Keratinocyte (primary cell): ENCODE results near the gene RHCE. TPM values are rescaled to one million over a fixed set of nuclear protein-coding genes. Genes with fewer than 3 reads are reported as not detected.

Experiments used
- DNase-seq: peaks from one replicate; pipeline ENCODE4 v3.0.0-alpha.2; 2011; ENCODE audit warnings: low read depth, missing footprints, low spot score
- FAIRE-seq: peaks from 2 replicates; lab custom pipeline; 2011; peaks lifted over from hg19 to GRCh38; lab: Jason Lieb, UNC
- H2AFZ ChIP-seq: 2 replicates; pipeline ENCODE4 v1.6.0; 2012; ENCODE audit warnings: low read length, control low read depth, inconsistent platforms; ENCODE audit not compliant: control insufficient read depth
- H3K27ac ChIP-seq: 2 replicates; pipeline ENCODE4 v1.5.1; 2011; ENCODE audit warnings: low read length; ENCODE audit not compliant: control insufficient read depth, insufficient read depth
- H3K27me3 ChIP-seq: 3 replicates; pipeline ENCODE4 v1.6.0; 2011; ENCODE audit warnings: low read length; ENCODE audit not compliant: control insufficient read depth, insufficient read depth; ENCODE audit errors: extremely low read depth
- H3K36me3 ChIP-seq, 2 experiments: 2 replicates in 1 of 2; 3 replicates in 1 of 2; pipeline ENCODE4 v1.5.1; 2011; ENCODE audit warnings: low read length in 2 of 2, mild to moderate bottlenecking in 1 of 2; ENCODE audit not compliant: control insufficient read depth in 2 of 2, insufficient read depth in 2 of 2; ENCODE audit errors: extremely low read depth in 1 of 2
- H3K4me1 ChIP-seq: 3 replicates; pipeline ENCODE4 v1.5.1; 2011; ENCODE audit warnings: low read length; ENCODE audit not compliant: control insufficient read depth, insufficient read depth; ENCODE audit errors: extremely low read depth
- H3K4me2 ChIP-seq: 3 replicates; pipeline ENCODE4 v1.6.0; 2011; ENCODE audit warnings: low read depth, low read length; ENCODE audit not compliant: control insufficient read depth, insufficient read depth; ENCODE audit errors: extremely low read depth
- H3K4me3 ChIP-seq, 3 experiments: fragments of 200-600 bp in 1 of 3; sonication (generic) in 1 of 3; 2 replicates in 2 of 3; 3 replicates in 1 of 3; pipeline ENCODE4 v1.5.1; 2011 to 2016; ENCODE audit warnings: low read length in 3 of 3, mild to moderate bottlenecking in 3 of 3, control low read depth in 2 of 3, inconsistent platforms in 1 of 3, low read depth in 1 of 3, mixed read lengths in 1 of 3, mixed run types in 1 of 3, moderate library complexity in 1 of 3; ENCODE audit not compliant: control insufficient read depth in 2 of 3, insufficient read depth in 2 of 3; ENCODE audit errors: extremely low read depth in 1 of 3
- H3K79me2 ChIP-seq: 2 replicates; pipeline ENCODE4 v1.6.0; 2012; ENCODE audit warnings: low read length; ENCODE audit not compliant: control insufficient read depth, insufficient read depth
- H3K9ac ChIP-seq: 3 replicates; pipeline ENCODE4 v1.6.0; 2011; ENCODE audit warnings: low read length; ENCODE audit not compliant: control insufficient read depth, insufficient read depth; ENCODE audit errors: extremely low read depth
- H3K9me1 ChIP-seq: 3 replicates; pipeline ENCODE4 v1.6.0; 2011; ENCODE audit warnings: low read length; ENCODE audit not compliant: control insufficient read depth, insufficient read depth; ENCODE audit errors: extremely low read depth
- H3K9me3 ChIP-seq: 2 replicates; pipeline ENCODE4 v1.5.1; 2012; ENCODE audit warnings: low read depth, low read length; ENCODE audit not compliant: control insufficient read depth
- H4K20me1 ChIP-seq: 3 replicates; pipeline ENCODE4 v1.6.0; 2011; ENCODE audit warnings: low read length; ENCODE audit not compliant: control insufficient read depth, insufficient read depth; ENCODE audit errors: extremely low read depth
- EZH2 ChIP-seq: IDR thresholded peaks from one replicate; pipeline ENCODE4 v1.6.1; 2012; ENCODE audit warnings: inconsistent platforms, mild to moderate bottlenecking, low read length, moderate library complexity
- dilution Hi-C: fragments of 300-500 bp; cut with MboI; formaldehyde crosslinking; loops from one replicate; pipeline ENCODE4 v1.7.0; 2020; ENCODE audit warnings: low sequenced_read_pairs; ENCODE audit not compliant: extremely low pct_ligation_motif_present
- polyA plus RNA-seq, 5 experiments: library from polyadenylated mRNA; depleted of rRNA in 3 of 5; stranded (reverse) in 3 of 5; stranded (forward) in 1 of 5; unstranded in 1 of 5; fragments of >200 nt; gene quantifications; 1 replicate in 1 of 5; 2 replicates in 3 of 5; 3 replicates in 1 of 5; pipeline versions ENCODE4 v1.2.1 to v1.2.3, GENCODE V29; 2011 to 2012; ENCODE audit warnings: missing spikeins in 2 of 5, low read depth in 1 of 5, low replicate concordance in 1 of 5
- TF ChIP-seq, protein P1 (sequence below), 3 experiments: IDR thresholded peaks in 1 of 3; conservative IDR thresholded peaks in 1 of 3; optimal IDR thresholded peaks in 1 of 3; 2 replicates in 2 of 3; 3 replicates in 1 of 3; pipeline versions ENCODE3 to v1.5.1; 2011; ENCODE audit warnings: low read length in 3 of 3, mild to moderate bottlenecking in 3 of 3, moderate library complexity in 2 of 3, control low read depth in 1 of 3, inconsistent platforms in 1 of 3; ENCODE audit not compliant: insufficient read depth in 2 of 3; ENCODE audit errors: extremely low read depth in 1 of 3

Gene RHCE
- polyA plus RNA-seq, 1 donor (not counting 4 experiments of a cell fraction or from before 2014, with no cell fraction given) = 0.20 TPM

DNA sequence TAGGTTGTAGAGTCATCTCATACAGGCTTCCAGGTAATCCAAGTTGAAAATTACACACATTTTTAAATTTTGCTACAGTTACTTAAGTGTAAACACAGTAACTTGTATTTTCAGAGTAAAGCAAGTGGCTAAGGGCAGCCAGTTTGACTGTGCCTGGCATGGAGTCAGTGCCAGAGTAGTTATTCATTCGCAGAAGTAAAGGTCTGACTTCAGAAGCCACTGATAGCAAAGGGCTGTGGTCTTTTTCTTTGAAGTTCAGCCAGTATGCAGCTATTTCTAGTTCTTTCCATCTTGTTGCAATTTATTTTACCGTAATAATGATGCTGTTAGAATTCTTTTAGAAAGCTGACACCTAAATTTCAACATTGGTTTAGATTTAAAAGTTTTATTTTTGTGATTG, 73.1 kb downstream of the RHCE start:
- Histone ChIP-seq H3K4me2 (no peak overlapping the region), H2AFZ (no peak overlapping the region), H3K4me1 (peaks cover 17% of the 10 kb centered on the region), H3K79me2 (peaks cover 10% of the 10 kb centered on the region), H3K4me3 (no peak overlapping the region), H3K9me3 (no peaks in the 10 kb centered on the region), H3K27ac (no peak overlapping the region), H3K9ac (no peak overlapping the region), H3K27me3 (no peaks in the 10 kb centered on the region), H4K20me1 (peaks cover 3% of the 10 kb centered on the region), H3K36me3 (peaks cover 0 to 7% of the 10 kb centered on the region in 2 experiments), H3K9me1 (peaks cover 2% of the 10 kb centered on the region)
- DNase-seq = no peak
- FAIRE-seq = no peak
- no peak for TF ChIP-seq EZH2
- TF ChIP-seq, protein P1, sequence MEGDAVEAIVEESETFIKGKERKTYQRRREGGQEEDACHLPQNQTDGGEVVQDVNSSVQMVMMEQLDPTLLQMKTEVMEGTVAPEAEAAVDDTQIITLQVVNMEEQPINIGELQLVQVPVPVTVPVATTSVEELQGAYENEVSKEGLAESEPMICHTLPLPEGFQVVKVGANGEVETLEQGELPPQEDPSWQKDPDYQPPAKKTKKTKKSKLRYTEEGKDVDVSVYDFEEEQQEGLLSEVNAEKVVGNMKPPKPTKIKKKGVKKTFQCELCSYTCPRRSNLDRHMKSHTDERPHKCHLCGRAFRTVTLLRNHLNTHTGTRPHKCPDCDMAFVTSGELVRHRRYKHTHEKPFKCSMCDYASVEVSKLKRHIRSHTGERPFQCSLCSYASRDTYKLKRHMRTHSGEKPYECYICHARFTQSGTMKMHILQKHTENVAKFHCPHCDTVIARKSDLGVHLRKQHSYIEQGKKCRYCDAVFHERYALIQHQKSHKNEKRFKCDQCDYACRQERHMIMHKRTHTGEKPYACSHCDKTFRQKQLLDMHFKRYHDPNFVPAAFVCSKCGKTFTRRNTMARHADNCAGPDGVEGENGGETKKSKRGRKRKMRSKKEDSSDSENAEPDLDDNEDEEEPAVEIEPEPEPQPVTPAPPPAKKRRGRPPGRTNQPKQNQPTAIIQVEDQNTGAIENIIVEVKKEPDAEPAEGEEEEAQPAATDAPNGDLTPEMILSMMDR (optimal IDR thresholded peaks at IDR 0.05 in 1 of 3, IDR thresholded peaks at IDR 0.05 in 1 of 3, conservative IDR thresholded peaks at IDR 0.05 in 1 of 3; ENCODE audit: extremely low read depth in 1 of 3, insufficient read depth in 2 of 3, low read length in 3 of 3) = no peak
- dilution Hi-C loops = no loop called here

DNA sequence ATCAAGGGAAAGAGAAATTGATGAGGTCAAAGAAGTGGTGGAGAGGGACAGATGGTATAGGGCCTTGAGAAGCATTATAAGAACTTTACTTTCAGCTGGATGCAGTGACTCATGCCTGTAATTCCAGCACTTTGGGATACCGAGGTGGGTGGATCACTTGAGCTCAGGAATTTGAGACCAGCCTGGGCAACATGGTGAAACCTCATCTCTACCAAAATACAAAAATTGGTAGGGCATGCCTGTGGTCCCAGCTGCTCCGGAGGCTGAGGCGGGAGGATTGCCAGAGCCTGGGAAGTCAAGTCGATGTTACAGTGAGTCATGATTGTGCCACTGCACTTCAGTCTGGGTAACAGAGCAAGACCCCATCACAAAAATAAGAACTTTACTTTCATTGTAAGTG, 76.8 kb downstream of the RHCE start:
- FAIRE-seq (peak; percentile 85), DNase-seq (peak; percentile 70)
- no peaks in the 10 kb centered on the region for H3K27me3 ChIP-seq
- H4K20me1 ChIP-seq = peaks cover 3% of the 10 kb centered on the region
- peaks cover 41% of the 10 kb centered on the region for H3K79me2 ChIP-seq
- peak overlapping the region; percentile 32 for H3K27ac ChIP-seq
- TF ChIP-seq, protein P1 (optimal IDR thresholded peaks at IDR 0.05 in 1 of 3, IDR thresholded peaks at IDR 0.05 in 1 of 3, conservative IDR thresholded peaks at IDR 0.05 in 1 of 3; ENCODE audit: extremely low read depth in 1 of 3, insufficient read depth in 2 of 3, low read length in 3 of 3) = no peak
- H3K9me3 ChIP-seq = no peaks in the 10 kb centered on the region
- dilution Hi-C loops = no loop called here
- H3K9me1 ChIP-seq = no peaks in the 10 kb centered on the region
- no peak overlapping the region for H3K9ac ChIP-seq
- no peak overlapping the region for H3K4me3 ChIP-seq
- H3K36me3 ChIP-seq = peaks cover 0 to 7% of the 10 kb centered on the region in 2 experiments
- H3K4me2 ChIP-seq = peak overlapping the region; percentile 22
- H3K4me1 ChIP-seq = peaks cover 19% of the 10 kb centered on the region
- H2AFZ ChIP-seq = no peak overlapping the region
